BJ (cell line): ENCODE results near the gene LPCAT4. TPM values are rescaled to one million over a fixed set of nuclear protein-coding genes. Genes with fewer than 3 reads are reported as not detected.

Experiments
- CTCF ChIA-PET: fragments of 350-600 bp; formaldehyde crosslinking; extraction: SDS; loops from one replicate; lab custom pipeline; 2021; ENCODE audit warnings: antibody characterized with exemption, inconsistent platforms; lab: Yijun Ruan, JAX
- POLR2A ChIA-PET: fragments of 300-600 bp; sonication (Branson Sonifier 250); formaldehyde crosslinking; extraction: SDS; loops from one replicate; lab custom pipeline; 2021; ENCODE audit warnings: antibody characterized with exemption; lab: Charles Lee
- DNase-seq: peaks from one replicate; pipeline ENCODE4 v3.0.0-alpha.2; 2011; ENCODE audit warnings: low read depth
- H3K27me3 ChIP-seq: 2 replicates; pipeline ENCODE4 v1.6.0; 2011; ENCODE audit warnings: low read length; ENCODE audit not compliant: control insufficient read depth, insufficient read depth
- H3K36me3 ChIP-seq: 2 replicates; pipeline ENCODE4 v1.5.1; 2011; ENCODE audit warnings: low read length; ENCODE audit not compliant: control insufficient read depth, insufficient read depth
- H3K4me3 ChIP-seq: 2 replicates; pipeline ENCODE4 v1.5.1; 2011; ENCODE audit warnings: low read depth, mild to moderate bottlenecking, control low read depth, low read length
- CTCF ChIP-seq: IDR thresholded peaks from 2 replicates; pipeline ENCODE4 v1.5.1; 2011; ENCODE audit warnings: low read depth, mild to moderate bottlenecking, control low read depth, inconsistent platforms, low read length, moderate library complexity; ENCODE audit not compliant: insufficient read depth
- polyA plus RNA-seq: library from polyadenylated mRNA; depleted of rRNA; stranded (reverse); fragments of >200 nt; gene quantifications from 2 replicates; pipeline ENCODE4 v1.2.3, GENCODE V29; 2011; rRNA removed
- small RNA-seq: library from RNA; depleted of rRNA; stranded (forward); fragments of <200 nt; gene quantifications from one replicate; pipeline ENCODE3, GENCODE V24; 2012; ENCODE audit warnings: low replicate concordance, low read depth; ENCODE audit not compliant: insufficient read length

Gene LPCAT4
- polyA plus RNA-seq, 1 experiment: 45.3 TPM

- H3K36me3 ChIP-seq: no peaks in the 10 kb centered on the region
- DNase-seq: no peak
- no peaks in the 10 kb centered on the region for H3K27me3 ChIP-seq
- ChIA-PET POLR2A (no interaction called here), CTCF (no interaction called here)
- no peak for TF ChIP-seq CTCF
- no peak overlapping the region for H3K4me3 ChIP-seq
Observed at GRCh38 chr15:34311563-34311962, 55.4 kb downstream of the LPCAT4 start.

Small RNAs within 50 kb of the gene (small RNA-seq; reads per million reads assigned to genes)
- gene MIR1233-1 (not detected), gene RF00019 (not detected)

Other genes starting within 250 kb of the LPCAT4 start
- gene KATNBL1, start 157.1 kb downstream of the LPCAT4 start, polyA plus RNA-seq: 17.3 and 28.9 TPM in 2 replicates
- gene EMC4, start 142.2 kb downstream of the LPCAT4 start, polyA plus RNA-seq: 75.5 and 119 TPM in 2 replicates
- gene SLC12A6, start 29.4 kb downstream of the LPCAT4 start, polyA plus RNA-seq: 20.2 and 21.1 TPM in 2 replicates
- gene NOP10, start 24.1 kb downstream of the LPCAT4 start, polyA plus RNA-seq: 345 and 352 TPM in 2 replicates
- gene NUTM1, start 23.9 kb downstream of the LPCAT4 start, polyA plus RNA-seq: not detected in 2 replicates
- gene GOLGA8A, start 70.6 kb upstream of the LPCAT4 start, polyA plus RNA-seq: 12.7 and 19.2 TPM in 2 replicates
- 30.0 and 30.4 TPM in 2 replicates for gene GOLGA8B, start 216.5 kb upstream of the LPCAT4 start, polyA plus RNA-seq